Fibroblast of pulmonary artery (primary cell): ENCODE results near the gene GAGE12E.
"Not testable (repeated sequence)": the region's sequence is repeated elsewhere in the genome, so short reads cannot be mapped to it uniquely, and the experiment has no call there.

Experiments
- DNase-seq: peaks from one replicate; pipeline ENCODE4 v3.0.0-alpha.2; 2010; ENCODE audit warnings: low read depth
- H3K4me3 ChIP-seq: replicated peaks from 2 replicates; pipeline ENCODE4 v1.5.1; 2011; ENCODE audit warnings: low read depth, mild to moderate bottlenecking, control low read depth, low read length, moderate library complexity

GAGE12E gene, protein sequence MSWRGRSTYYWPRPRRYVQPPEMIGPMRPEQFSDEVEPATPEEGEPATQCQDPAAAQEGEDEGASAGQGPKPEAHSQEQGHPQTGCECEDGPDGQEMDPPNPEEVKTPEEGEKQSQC

DNA sequence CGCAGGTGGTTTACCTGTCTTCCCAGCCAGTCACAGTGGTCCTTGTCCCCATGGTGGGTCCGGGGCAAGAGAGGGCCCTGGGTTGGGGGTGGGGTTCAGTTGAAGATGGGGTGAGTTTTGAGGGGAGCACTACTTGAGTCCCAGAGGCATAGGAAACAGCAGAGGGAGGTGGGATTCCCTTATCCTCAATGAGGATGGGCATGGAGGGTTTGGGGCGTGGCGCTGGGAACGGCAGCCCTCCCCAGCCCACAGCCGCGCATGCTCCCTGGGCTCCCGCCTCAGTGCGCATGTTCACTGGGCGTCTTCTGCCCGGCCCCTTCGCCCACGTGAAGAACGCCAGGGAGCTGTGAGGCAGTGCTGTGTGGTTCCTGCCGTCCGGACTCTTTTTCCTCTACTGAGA, at the start of gene GAGE12E:
TSS of gene GAGE12E (plus strand) at position 301 of the 400 bp plus-strand sequence. CDS start 1,155 bp downstream, outside the sequence.
- not testable (repeated sequence) for DNase-seq, H3K4me3 ChIP-seq

DNA sequence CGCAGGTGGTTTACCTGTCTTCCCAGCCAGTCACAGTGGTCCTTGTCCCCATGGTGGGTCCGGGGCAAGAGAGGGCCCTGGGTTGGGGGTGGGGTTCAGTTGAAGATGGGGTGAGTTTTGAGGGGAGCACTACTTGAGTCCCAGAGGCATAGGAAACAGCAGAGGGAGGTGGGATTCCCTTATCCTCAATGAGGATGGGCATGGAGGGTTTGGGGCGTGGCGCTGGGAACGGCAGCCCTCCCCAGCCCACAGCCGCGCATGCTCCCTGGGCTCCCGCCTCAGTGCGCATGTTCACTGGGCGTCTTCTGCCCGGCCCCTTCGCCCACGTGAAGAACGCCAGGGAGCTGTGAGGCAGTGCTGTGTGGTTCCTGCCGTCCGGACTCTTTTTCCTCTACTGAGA, 19.2 kb upstream of the GAGE12E start, which contains the start of gene GAGE12C:
TSS of gene GAGE12C (plus strand) at position 301 of the 400 bp plus-strand sequence. CDS start 1,155 bp downstream, outside the sequence.
- H3K4me3 ChIP-seq, DNase-seq: not testable (repeated sequence)

DNA sequence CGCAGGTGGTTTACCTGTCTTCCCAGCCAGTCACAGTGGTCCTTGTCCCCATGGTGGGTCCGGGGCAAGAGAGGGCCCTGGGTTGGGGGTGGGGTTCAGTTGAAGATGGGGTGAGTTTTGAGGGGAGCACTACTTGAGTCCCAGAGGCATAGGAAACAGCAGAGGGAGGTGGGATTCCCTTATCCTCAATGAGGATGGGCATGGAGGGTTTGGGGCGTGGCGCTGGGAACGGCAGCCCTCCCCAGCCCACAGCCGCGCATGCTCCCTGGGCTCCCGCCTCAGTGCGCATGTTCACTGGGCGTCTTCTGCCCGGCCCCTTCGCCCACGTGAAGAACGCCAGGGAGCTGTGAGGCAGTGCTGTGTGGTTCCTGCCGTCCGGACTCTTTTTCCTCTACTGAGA, 9.7 kb upstream of the GAGE12E start, which contains the start of gene GAGE12D:
TSS of gene GAGE12D (plus strand) at position 301 of the 400 bp plus-strand sequence. CDS start 1,155 bp downstream, outside the sequence.
- H3K4me3 ChIP-seq, DNase-seq: not testable (repeated sequence)

DNA sequence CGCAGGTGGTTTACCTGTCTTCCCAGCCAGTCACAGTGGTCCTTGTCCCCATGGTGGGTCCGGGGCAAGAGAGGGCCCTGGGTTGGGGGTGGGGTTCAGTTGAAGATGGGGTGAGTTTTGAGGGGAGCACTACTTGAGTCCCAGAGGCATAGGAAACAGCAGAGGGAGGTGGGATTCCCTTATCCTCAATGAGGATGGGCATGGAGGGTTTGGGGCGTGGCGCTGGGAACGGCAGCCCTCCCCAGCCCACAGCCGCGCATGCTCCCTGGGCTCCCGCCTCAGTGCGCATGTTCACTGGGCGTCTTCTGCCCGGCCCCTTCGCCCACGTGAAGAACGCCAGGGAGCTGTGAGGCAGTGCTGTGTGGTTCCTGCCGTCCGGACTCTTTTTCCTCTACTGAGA, 9.5 kb downstream of the GAGE12E start, which contains the start of gene GAGE12F:
TSS of gene GAGE12F (plus strand) at position 301 of the 400 bp plus-strand sequence. CDS start 1,155 bp downstream, outside the sequence.
- H3K4me3 ChIP-seq, DNase-seq: not testable (repeated sequence)

DNA sequence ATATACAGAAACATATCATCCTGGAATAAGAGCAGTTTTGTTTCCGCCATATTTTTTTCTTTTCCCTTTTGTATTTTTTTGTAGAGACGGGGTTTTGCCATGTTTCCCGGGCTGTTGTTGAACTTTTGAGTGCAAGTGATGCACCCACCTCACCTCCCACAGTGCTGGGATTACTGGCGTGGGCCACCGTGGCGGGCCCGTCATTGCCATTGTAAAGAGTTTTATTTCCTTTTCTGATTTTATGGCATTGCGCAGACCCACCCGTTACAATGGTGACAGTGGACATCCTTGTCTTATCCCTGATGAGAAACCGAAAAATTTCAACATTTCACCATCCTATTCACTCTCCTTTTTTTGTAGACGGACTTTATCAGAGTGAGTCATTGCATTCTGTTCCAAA, 17.6 kb downstream of the GAGE12E start:
- not testable (repeated sequence) for H3K4me3 ChIP-seq, DNase-seq

DNA sequence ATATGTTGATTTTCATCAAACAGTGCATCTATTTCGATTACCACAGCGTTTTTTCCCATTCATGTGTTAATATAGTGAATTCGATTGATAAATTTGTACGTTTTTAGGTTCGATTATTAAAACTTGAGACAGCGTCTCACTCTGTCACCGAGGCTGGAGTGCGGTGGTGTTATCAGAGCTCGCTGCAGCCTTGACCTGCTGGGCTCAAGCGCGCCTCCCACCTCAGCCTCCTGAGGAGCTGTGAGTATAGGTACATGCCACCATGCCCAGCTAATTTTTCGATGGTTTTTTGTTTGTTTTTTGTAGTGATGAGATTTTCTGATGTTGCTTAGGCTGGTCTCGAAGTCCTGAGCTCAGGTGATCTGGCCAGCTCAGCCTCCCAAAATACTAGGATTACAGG, 18.1 kb downstream of the GAGE12E start:
- H3K4me3 ChIP-seq, DNase-seq: not testable (repeated sequence)

DNA sequence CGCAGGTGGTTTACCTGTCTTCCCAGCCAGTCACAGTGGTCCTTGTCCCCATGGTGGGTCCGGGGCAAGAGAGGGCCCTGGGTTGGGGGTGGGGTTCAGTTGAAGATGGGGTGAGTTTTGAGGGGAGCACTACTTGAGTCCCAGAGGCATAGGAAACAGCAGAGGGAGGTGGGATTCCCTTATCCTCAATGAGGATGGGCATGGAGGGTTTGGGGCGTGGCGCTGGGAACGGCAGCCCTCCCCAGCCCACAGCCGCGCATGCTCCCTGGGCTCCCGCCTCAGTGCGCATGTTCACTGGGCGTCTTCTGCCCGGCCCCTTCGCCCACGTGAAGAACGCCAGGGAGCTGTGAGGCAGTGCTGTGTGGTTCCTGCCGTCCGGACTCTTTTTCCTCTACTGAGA, 19.0 kb downstream of the GAGE12E start, which contains the start of gene GAGE12G:
TSS of gene GAGE12G (plus strand) at position 301 of the 400 bp plus-strand sequence. CDS start 1,155 bp downstream, outside the sequence.
- H3K4me3 ChIP-seq, DNase-seq: not testable (repeated sequence)

DNA sequence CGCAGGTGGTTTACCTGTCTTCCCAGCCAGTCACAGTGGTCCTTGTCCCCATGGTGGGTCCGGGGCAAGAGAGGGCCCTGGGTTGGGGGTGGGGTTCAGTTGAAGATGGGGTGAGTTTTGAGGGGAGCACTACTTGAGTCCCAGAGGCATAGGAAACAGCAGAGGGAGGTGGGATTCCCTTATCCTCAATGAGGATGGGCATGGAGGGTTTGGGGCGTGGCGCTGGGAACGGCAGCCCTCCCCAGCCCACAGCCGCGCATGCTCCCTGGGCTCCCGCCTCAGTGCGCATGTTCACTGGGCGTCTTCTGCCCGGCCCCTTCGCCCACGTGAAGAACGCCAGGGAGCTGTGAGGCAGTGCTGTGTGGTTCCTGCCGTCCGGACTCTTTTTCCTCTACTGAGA, 28.6 kb downstream of the GAGE12E start, which contains the start of gene GAGE12H:
TSS of gene GAGE12H (plus strand) at position 301 of the 400 bp plus-strand sequence. CDS start 1,155 bp downstream, outside the sequence.
- DNase-seq, H3K4me3 ChIP-seq: not testable (repeated sequence)

DNA sequence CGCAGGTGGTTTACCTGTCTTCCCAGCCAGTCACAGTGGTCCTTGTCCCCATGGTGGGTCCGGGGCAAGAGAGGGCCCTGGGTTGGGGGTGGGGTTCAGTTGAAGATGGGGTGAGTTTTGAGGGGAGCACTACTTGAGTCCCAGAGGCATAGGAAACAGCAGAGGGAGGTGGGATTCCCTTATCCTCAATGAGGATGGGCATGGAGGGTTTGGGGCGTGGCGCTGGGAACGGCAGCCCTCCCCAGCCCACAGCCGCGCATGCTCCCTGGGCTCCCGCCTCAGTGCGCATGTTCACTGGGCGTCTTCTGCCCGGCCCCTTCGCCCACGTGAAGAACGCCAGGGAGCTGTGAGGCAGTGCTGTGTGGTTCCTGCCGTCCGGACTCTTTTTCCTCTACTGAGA, 38.1 kb downstream of the GAGE12E start, which contains the start of gene GAGE2A:
TSS of gene GAGE2A (plus strand) at position 301 of the 400 bp plus-strand sequence. CDS start 1,155 bp downstream, outside the sequence.
- not testable (repeated sequence) for H3K4me3 ChIP-seq, DNase-seq

DNA sequence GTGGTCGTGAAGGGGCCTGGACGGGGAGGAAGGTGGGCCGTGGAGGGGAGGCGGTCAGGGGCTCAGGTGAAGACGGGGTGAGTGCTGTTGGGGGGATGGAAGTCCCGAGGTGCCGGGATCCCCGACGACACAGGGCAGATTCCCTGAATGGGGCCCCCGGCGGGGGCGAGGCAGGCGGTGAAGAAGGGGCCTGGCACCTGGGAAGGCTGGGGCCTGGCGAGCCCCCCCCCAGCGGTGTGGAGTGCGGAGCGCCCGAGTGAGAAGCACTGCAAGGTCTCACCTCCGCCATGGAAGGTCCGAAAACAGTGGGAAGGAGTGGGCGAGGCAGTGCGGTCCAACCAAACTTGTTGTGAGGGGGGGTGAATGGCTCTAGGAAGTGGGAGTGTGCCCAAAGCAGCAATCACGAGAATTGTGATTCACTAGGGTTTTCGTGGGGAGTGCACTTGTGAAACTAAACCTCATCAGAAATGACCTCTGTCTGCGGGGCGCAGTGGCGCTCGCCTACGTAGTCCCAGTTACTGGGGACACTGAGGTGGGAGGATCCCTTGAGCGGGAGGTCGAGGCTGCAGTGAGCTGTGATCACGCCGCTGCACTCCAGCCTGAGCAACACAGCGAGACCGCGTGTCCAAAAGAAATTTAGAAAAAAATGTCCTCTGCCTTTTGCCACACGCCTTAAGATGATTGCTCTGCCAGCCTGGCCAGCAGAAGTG, 38.8 kb downstream of the GAGE12E start:
- DNase-seq, H3K4me3 ChIP-seq: not testable (repeated sequence)

DNA sequence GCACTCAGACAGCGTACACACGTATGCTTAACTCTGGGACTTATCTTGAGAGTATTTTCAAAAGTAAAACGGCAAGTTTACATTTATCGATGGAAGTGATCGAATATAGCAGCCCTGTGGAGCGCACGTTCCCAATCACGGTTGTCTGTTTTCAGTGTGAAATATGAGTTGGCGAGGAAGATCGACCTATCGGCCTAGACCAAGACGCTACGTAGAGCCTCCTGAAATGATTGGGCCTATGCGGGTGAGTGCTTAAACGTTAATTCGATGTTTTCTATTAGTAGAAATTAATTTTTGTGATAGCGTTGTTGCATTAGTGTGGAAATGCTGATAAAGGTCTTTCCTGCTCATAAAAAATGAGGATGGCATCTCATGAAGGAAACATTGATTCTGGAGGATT, 39.4 kb downstream of the GAGE12E start:
- not testable (repeated sequence) for DNase-seq, H3K4me3 ChIP-seq

DNA sequence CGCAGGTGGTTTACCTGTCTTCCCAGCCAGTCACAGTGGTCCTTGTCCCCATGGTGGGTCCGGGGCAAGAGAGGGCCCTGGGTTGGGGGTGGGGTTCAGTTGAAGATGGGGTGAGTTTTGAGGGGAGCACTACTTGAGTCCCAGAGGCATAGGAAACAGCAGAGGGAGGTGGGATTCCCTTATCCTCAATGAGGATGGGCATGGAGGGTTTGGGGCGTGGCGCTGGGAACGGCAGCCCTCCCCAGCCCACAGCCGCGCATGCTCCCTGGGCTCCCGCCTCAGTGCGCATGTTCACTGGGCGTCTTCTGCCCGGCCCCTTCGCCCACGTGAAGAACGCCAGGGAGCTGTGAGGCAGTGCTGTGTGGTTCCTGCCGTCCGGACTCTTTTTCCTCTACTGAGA, 47.6 kb downstream of the GAGE12E start, which contains the start of gene GAGE1:
TSS of gene GAGE1 (plus strand) at position 301 of the 400 bp plus-strand sequence. CDS start 1,155 bp downstream, outside the sequence.
- H3K4me3 ChIP-seq, DNase-seq: not testable (repeated sequence)
